ENCODE results near the gene TSC2.
"Not testable (repeated sequence)": the region's sequence is repeated elsewhere in the genome, so short reads cannot be mapped to it uniquely, and the experiment has no call there.

Gene TSC2

GRCh38 chr16:2108446-2109270 lies 60.9 kb downstream of the TSC2 start:
- not testable (repeated sequence) for H3K9me3 ChIP-seq (ENCODE audit: control insufficient read depth, low read depth, low read length); H3K27ac ChIP-seq (ENCODE audit: low read length); H3K4me3 ChIP-seq (ENCODE audit: low read length); H3K4me1 ChIP-seq (ENCODE audit: control insufficient read depth, low read depth, low read length); H3K27me3 ChIP-seq (ENCODE audit: control insufficient read depth, insufficient read depth, low read length); H3K9ac ChIP-seq (ENCODE audit: low read length); H3K36me3 ChIP-seq (ENCODE audit: control insufficient read depth, low read depth, low read length)

- H3K9ac ChIP-seq (ENCODE audit: low read length); H3K27me3 ChIP-seq (ENCODE audit: control insufficient read depth, insufficient read depth, low read length); H3K9me3 ChIP-seq (ENCODE audit: control insufficient read depth, low read depth, low read length); H3K36me3 ChIP-seq (ENCODE audit: control insufficient read depth, low read depth, low read length); H3K4me1 ChIP-seq (ENCODE audit: control insufficient read depth, low read depth, low read length); H3K4me3 ChIP-seq (ENCODE audit: low read length); H3K27ac ChIP-seq (ENCODE audit: low read length): not testable (repeated sequence)
Observed at GRCh38 chr16:2109271-2109580, 61.4 kb downstream of the TSC2 start.

- H3K27me3 ChIP-seq (ENCODE audit: control insufficient read depth, insufficient read depth, low read length); H3K4me1 ChIP-seq (ENCODE audit: control insufficient read depth, low read depth, low read length); H3K36me3 ChIP-seq (ENCODE audit: control insufficient read depth, low read depth, low read length); H3K9ac ChIP-seq (ENCODE audit: low read length); H3K27ac ChIP-seq (ENCODE audit: low read length); H3K9me3 ChIP-seq (ENCODE audit: control insufficient read depth, low read depth, low read length); H3K4me3 ChIP-seq (ENCODE audit: low read length): not testable (repeated sequence)
Observed at GRCh38 chr16:2109872-2110271, 62.1 kb downstream of the TSC2 start.

- not testable (repeated sequence) for H3K4me1 ChIP-seq (ENCODE audit: control insufficient read depth, low read depth, low read length); H3K4me3 ChIP-seq (ENCODE audit: low read length); H3K27me3 ChIP-seq (ENCODE audit: control insufficient read depth, insufficient read depth, low read length); H3K27ac ChIP-seq (ENCODE audit: low read length); H3K9ac ChIP-seq (ENCODE audit: low read length); H3K9me3 ChIP-seq (ENCODE audit: control insufficient read depth, low read depth, low read length); H3K36me3 ChIP-seq (ENCODE audit: control insufficient read depth, low read depth, low read length)
Observed at GRCh38 chr16:2110332-2111008, 62.7 kb downstream of the TSC2 start.

GRCh38 chr16:2111009-2111353 lies 63.2 kb downstream of the TSC2 start:
- not testable (repeated sequence) for H3K4me3 ChIP-seq (ENCODE audit: low read length); H3K4me1 ChIP-seq (ENCODE audit: control insufficient read depth, low read depth, low read length); H3K9ac ChIP-seq (ENCODE audit: low read length); H3K27me3 ChIP-seq (ENCODE audit: control insufficient read depth, insufficient read depth, low read length); H3K36me3 ChIP-seq (ENCODE audit: control insufficient read depth, low read depth, low read length); H3K27ac ChIP-seq (ENCODE audit: low read length); H3K9me3 ChIP-seq (ENCODE audit: control insufficient read depth, low read depth, low read length)

- H3K27ac ChIP-seq (ENCODE audit: low read length); H3K4me3 ChIP-seq (ENCODE audit: low read length); H3K36me3 ChIP-seq (ENCODE audit: control insufficient read depth, low read depth, low read length); H3K9me3 ChIP-seq (ENCODE audit: control insufficient read depth, low read depth, low read length); H3K4me1 ChIP-seq (ENCODE audit: control insufficient read depth, low read depth, low read length); H3K9ac ChIP-seq (ENCODE audit: low read length); H3K27me3 ChIP-seq (ENCODE audit: control insufficient read depth, insufficient read depth, low read length): not testable (repeated sequence)
Observed at GRCh38 chr16:2111412-2112335, 63.9 kb downstream of the TSC2 start.

- H3K27ac ChIP-seq (ENCODE audit: low read length); H3K4me1 ChIP-seq (ENCODE audit: control insufficient read depth, low read depth, low read length); H3K27me3 ChIP-seq (ENCODE audit: control insufficient read depth, insufficient read depth, low read length); H3K9me3 ChIP-seq (ENCODE audit: control insufficient read depth, low read depth, low read length); H3K9ac ChIP-seq (ENCODE audit: low read length); H3K36me3 ChIP-seq (ENCODE audit: control insufficient read depth, low read depth, low read length); H3K4me3 ChIP-seq (ENCODE audit: low read length): not testable (repeated sequence)
Observed at GRCh38 chr16:2112539-2113106, 64.8 kb downstream of the TSC2 start.

- H3K4me1 ChIP-seq (ENCODE audit: control insufficient read depth, low read depth, low read length); H3K9ac ChIP-seq (ENCODE audit: low read length); H3K4me3 ChIP-seq (ENCODE audit: low read length); H3K27ac ChIP-seq (ENCODE audit: low read length); H3K36me3 ChIP-seq (ENCODE audit: control insufficient read depth, low read depth, low read length); H3K9me3 ChIP-seq (ENCODE audit: control insufficient read depth, low read depth, low read length); H3K27me3 ChIP-seq (ENCODE audit: control insufficient read depth, insufficient read depth, low read length): not testable (repeated sequence)
Observed at GRCh38 chr16:2114225-2114624, 66.4 kb downstream of the TSC2 start.

- H3K9me3 ChIP-seq (ENCODE audit: control insufficient read depth, low read depth, low read length); H3K4me3 ChIP-seq (ENCODE audit: low read length); H3K27me3 ChIP-seq (ENCODE audit: control insufficient read depth, insufficient read depth, low read length); H3K27ac ChIP-seq (ENCODE audit: low read length); H3K4me1 ChIP-seq (ENCODE audit: control insufficient read depth, low read depth, low read length); H3K36me3 ChIP-seq (ENCODE audit: control insufficient read depth, low read depth, low read length); H3K9ac ChIP-seq (ENCODE audit: low read length): not testable (repeated sequence)
Observed at GRCh38 chr16:2114885-2115590, 67.3 kb downstream of the TSC2 start.

GRCh38 chr16:2115591-2115973 lies 67.8 kb downstream of the TSC2 start:
- Histone ChIP-seq H3K36me3 (ENCODE audit: control insufficient read depth, low read depth, low read length) (no peaks in the 10 kb centered on the region), H3K9me3 (ENCODE audit: control insufficient read depth, low read depth, low read length) (no peaks in the 10 kb centered on the region)

GRCh38 chr16:2116428-2116827 lies 68.6 kb downstream of the TSC2 start:
- H3K9me3 ChIP-seq (ENCODE audit: control insufficient read depth, low read depth, low read length); H3K4me1 ChIP-seq (ENCODE audit: control insufficient read depth, low read depth, low read length); H3K9ac ChIP-seq (ENCODE audit: low read length); H3K4me3 ChIP-seq (ENCODE audit: low read length); H3K36me3 ChIP-seq (ENCODE audit: control insufficient read depth, low read depth, low read length); H3K27ac ChIP-seq (ENCODE audit: low read length); H3K27me3 ChIP-seq (ENCODE audit: control insufficient read depth, insufficient read depth, low read length): not testable (repeated sequence)

More at GRCh38 chr16:2115591-2115973, 67.8 kb downstream of the TSC2 start:
- Histone ChIP-seq H3K27me3 (ENCODE audit: control insufficient read depth, insufficient read depth, low read length) (no peaks in the 10 kb centered on the region), H3K9ac (ENCODE audit: low read length) (no peak overlapping the region), H3K27ac (ENCODE audit: low read length) (no peak overlapping the region), H3K4me1 (ENCODE audit: control insufficient read depth, low read depth, low read length) (no peaks in the 10 kb centered on the region), H3K4me3 (ENCODE audit: low read length) (no peak overlapping the region)

Data from iPS-18a (cell line).